Measurements from ENCODE around the gene ATXN1. TPM values are rescaled to one million over a fixed set of nuclear protein-coding genes. Genes with fewer than 3 reads are reported as not detected.

Gene ATXN1
- total RNA-seq, 1 donor from 2014 or later, result 69.1 TPM

DNA sequence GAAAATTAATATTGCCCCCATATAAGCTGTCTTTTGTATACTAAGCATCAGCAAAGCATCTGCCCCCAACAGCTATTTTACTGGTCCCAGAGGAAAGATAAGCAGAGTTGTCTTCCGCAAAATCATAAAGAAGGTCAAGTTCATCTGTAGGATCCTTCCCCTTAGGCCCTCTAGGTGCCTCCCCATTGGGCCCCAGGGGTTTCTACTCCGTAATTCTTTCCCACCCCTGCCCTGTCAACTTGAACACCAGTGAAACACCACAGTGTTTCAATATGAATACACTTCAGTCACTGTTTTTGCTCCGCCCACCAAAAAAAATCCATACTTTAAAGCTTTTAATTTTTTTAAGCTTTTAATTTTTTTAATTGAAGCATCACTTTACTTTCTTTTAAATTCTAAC lies 159.2 kb downstream of the ATXN1 start:
- H3K4me3 Mint-ChIP-seq (ENCODE audit: low read depth), result no peak overlapping the region
- H3K4me1 Mint-ChIP-seq (ENCODE audit: low read depth), result peaks cover 37% of the 10 kb centered on the region
- intact Hi-C loops (cut with micrococcal nuclease), result loop anchor here (2.0 to 5.0 kb wide), 5 partner anchors 35 to 280 kb away; no protein-coding TSS in a partner anchor
- H3K27me3 Mint-ChIP-seq (ENCODE audit: low read depth), result no peaks in the 10 kb centered on the region
- peak overlapping the region; percentile 74 for H3K27ac Mint-ChIP-seq
- H3K36me3 Mint-ChIP-seq (ENCODE audit: low read depth), result peaks cover 50% of the 10 kb centered on the region
- peak; percentile 13 for DNase-seq (ENCODE audit: low spot score)
- no peaks in the 10 kb centered on the region for H3K9me3 Mint-ChIP-seq

- intact Hi-C loops (cut with micrococcal nuclease), result loop anchor here (5.0 kb wide), 3 partner anchors 37 to 278 kb away; no protein-coding TSS in a partner anchor
- no peaks in the 10 kb centered on the region for H3K9me3 Mint-ChIP-seq
- no peak overlapping the region for H3K27ac Mint-ChIP-seq
- no peak overlapping the region for H3K4me3 Mint-ChIP-seq (ENCODE audit: low read depth)
- H3K27me3 Mint-ChIP-seq (ENCODE audit: low read depth), result no peaks in the 10 kb centered on the region
- H3K36me3 Mint-ChIP-seq (ENCODE audit: low read depth), result peaks cover 51% of the 10 kb centered on the region
- peaks cover 37% of the 10 kb centered on the region for H3K4me1 Mint-ChIP-seq (ENCODE audit: low read depth)
- no peak for DNase-seq (ENCODE audit: low spot score)
Observed at GRCh38 chr6:16600701-16601100, 160.6 kb downstream of the ATXN1 start.

- Mint-ChIP-seq H3K27ac (no peak overlapping the region), H3K4me3 (ENCODE audit: low read depth) (no peak overlapping the region), H3K4me1 (ENCODE audit: low read depth) (peaks cover 34% of the 10 kb centered on the region), H3K36me3 (ENCODE audit: low read depth) (peaks cover 45% of the 10 kb centered on the region), H3K9me3 (no peaks in the 10 kb centered on the region), H3K27me3 (ENCODE audit: low read depth) (no peaks in the 10 kb centered on the region)
- intact Hi-C loops (cut with micrococcal nuclease), result loop anchor here (5.0 kb wide), 3 partner anchors 37 to 278 kb away; no protein-coding TSS in a partner anchor
- no peak for DNase-seq (ENCODE audit: low spot score)
Observed at GRCh38 chr6:16600026-16600425, 161.2 kb downstream of the ATXN1 start.

- no peak overlapping the region for H3K4me3 Mint-ChIP-seq (ENCODE audit: low read depth)
- intact Hi-C loops (cut with micrococcal nuclease), result no loop called here
- no peaks in the 10 kb centered on the region for H3K27me3 Mint-ChIP-seq (ENCODE audit: low read depth)
- H3K9me3 Mint-ChIP-seq, result no peaks in the 10 kb centered on the region
- peaks cover 51% of the 10 kb centered on the region for H3K36me3 Mint-ChIP-seq (ENCODE audit: low read depth)
- DNase-seq (ENCODE audit: low spot score), result no peak
- H3K4me1 Mint-ChIP-seq (ENCODE audit: low read depth), result peaks cover 31% of the 10 kb centered on the region
- no peak overlapping the region for H3K27ac Mint-ChIP-seq
Observed at GRCh38 chr6:16596616-16597331, 164.5 kb downstream of the ATXN1 start.

DNA sequence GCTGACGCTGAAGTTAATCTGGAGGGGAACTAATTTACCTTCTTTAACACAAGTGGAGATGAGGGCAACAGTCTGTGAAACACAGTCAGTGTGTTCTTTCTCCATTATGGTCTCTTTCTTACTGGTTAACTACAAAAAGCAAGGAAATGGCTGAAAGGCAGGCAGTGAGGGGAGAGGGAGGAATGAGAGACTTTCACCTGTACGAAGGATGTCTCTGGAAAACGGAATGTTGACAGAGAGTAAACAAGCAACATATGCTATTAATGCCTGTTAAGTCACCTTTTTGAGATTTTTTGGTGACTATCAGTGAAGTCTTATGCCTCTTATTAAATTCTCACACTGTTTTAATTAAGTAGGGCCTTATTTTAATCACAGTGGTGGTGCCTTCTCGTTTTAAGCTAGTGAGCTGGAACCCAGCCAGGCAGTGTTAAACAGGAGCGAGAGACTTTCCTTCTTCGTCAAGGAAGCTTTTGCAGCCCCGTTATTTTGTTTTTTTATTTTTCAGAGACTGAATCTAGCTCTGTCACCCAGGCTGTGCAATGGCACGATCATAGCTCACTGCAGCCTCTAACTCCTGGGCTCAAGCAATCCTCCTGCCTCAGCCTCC lies 165.6 kb downstream of the ATXN1 start:
- Mint-ChIP-seq H3K4me3 (ENCODE audit: low read depth) (no peak overlapping the region), H3K9me3 (no peaks in the 10 kb centered on the region), H3K27me3 (ENCODE audit: low read depth) (no peaks in the 10 kb centered on the region), H3K4me1 (ENCODE audit: low read depth) (peaks cover 26% of the 10 kb centered on the region), H3K27ac (no peak overlapping the region), H3K36me3 (ENCODE audit: low read depth) (peaks cover 44% of the 10 kb centered on the region)
- no peak for DNase-seq (ENCODE audit: low spot score)
- intact Hi-C loops (cut with micrococcal nuclease), result no loop called here

DNA sequence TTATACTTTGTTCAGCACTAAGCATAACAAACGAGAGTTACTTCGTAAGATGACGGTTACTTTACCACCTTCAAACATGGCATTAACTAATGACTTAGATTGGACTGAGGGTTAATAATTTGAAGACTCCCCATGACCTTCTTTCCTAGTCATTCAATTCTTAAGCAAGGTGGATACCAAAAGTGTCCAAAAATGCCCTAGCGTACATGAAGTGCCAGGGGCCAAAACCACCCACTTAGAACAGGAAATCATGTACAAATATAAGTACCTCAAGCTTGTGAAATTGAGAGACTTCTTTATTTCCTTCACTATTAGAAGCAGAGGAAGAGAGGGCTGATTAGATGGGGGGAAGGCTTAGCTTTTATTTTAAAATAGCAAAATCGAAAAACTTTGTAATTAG lies 166.4 kb downstream of the ATXN1 start:
- Mint-ChIP-seq H3K4me1 (ENCODE audit: low read depth) (peaks cover 19% of the 10 kb centered on the region), H3K4me3 (ENCODE audit: low read depth) (no peak overlapping the region), H3K9me3 (no peaks in the 10 kb centered on the region), H3K36me3 (ENCODE audit: low read depth) (peaks cover 38% of the 10 kb centered on the region), H3K27me3 (ENCODE audit: low read depth) (no peaks in the 10 kb centered on the region), H3K27ac (no peak overlapping the region)
- intact Hi-C loops (cut with micrococcal nuclease), result loop anchor here (5.0 kb wide), 2 partner anchors 62 to 97 kb away; no protein-coding TSS in a partner anchor
- no peak for DNase-seq (ENCODE audit: low spot score)

GRCh38 chr6:16592223-16592911 lies 168.9 kb downstream of the ATXN1 start:
- Mint-ChIP-seq H3K9me3 (no peaks in the 10 kb centered on the region), H3K27ac (peak overlapping the region; percentile 51), H3K36me3 (ENCODE audit: low read depth) (peaks cover 45% of the 10 kb centered on the region), H3K4me1 (ENCODE audit: low read depth) (peaks cover 21% of the 10 kb centered on the region), H3K27me3 (ENCODE audit: low read depth) (no peaks in the 10 kb centered on the region), H3K4me3 (ENCODE audit: low read depth) (no peak overlapping the region)
- no peak for DNase-seq (ENCODE audit: low spot score)
- intact Hi-C loops (cut with micrococcal nuclease), result loop anchor here (5.0 kb wide), 2 partner anchors 65 to 100 kb away; no protein-coding TSS in a partner anchor

DNA sequence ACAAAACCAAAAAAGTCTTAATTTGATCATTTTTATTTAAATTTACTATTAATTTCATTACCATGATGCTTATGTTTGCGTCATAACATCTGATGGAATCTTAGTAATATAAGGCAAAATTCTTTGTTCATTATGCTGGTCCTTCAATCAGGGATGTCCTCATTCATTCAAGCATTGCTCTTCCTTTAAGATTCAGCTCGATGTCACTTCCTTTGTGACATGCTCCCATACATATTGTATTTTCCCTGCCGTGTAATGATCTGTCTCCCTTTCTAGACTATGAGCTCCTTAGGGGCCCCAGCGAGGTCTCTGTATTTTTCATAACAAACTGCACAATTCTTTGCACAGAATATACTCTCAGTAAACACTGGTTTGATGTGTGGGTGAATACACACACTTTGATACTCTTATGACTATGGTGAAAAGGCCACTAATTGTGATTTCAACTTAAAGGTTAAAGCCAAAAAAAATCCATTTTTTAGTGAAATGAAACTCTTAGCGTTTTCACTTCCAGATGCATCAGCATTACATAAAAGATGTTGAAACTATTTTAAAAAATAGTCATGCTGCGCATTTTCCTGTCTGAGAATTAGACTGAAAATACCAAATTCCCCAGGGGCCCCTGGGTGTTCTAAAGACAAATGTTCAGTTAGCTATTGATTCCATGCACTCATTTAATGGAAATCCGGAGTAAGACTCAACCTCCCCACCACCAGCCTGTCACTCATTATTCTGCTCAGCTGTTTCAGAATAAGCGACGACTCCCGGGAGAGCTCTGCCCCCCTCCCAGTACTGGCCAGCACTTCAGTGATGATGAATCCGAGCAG lies 169.7 kb downstream of the ATXN1 start:
- Mint-ChIP-seq H3K9me3 (no peaks in the 10 kb centered on the region), H3K4me1 (ENCODE audit: low read depth) (peaks cover 21% of the 10 kb centered on the region), H3K27ac (peak overlapping the region; percentile 61), H3K27me3 (ENCODE audit: low read depth) (no peaks in the 10 kb centered on the region), H3K4me3 (ENCODE audit: low read depth) (no peak overlapping the region), H3K36me3 (ENCODE audit: low read depth) (peaks cover 42% of the 10 kb centered on the region)
- intact Hi-C loops (cut with micrococcal nuclease), result loop anchor here (2.0 to 5.0 kb wide), 3 partner anchors 66 to 169 kb away; partner anchors contain the start of gene ATXN1
- no peak for DNase-seq (ENCODE audit: low spot score)

GRCh38 chr6:16585805-16586204 lies 175.5 kb downstream of the ATXN1 start:
- DNase-seq (ENCODE audit: low spot score), result no peak
- no peaks in the 10 kb centered on the region for H3K27me3 Mint-ChIP-seq (ENCODE audit: low read depth)
- no peaks in the 10 kb centered on the region for H3K9me3 Mint-ChIP-seq
- no peak overlapping the region for H3K27ac Mint-ChIP-seq
- peaks cover 61% of the 10 kb centered on the region for H3K36me3 Mint-ChIP-seq (ENCODE audit: low read depth)
- peaks cover 18% of the 10 kb centered on the region for H3K4me1 Mint-ChIP-seq (ENCODE audit: low read depth)
- intact Hi-C loops (cut with micrococcal nuclease), result no loop called here
- no peak overlapping the region for H3K4me3 Mint-ChIP-seq (ENCODE audit: low read depth)

DNA sequence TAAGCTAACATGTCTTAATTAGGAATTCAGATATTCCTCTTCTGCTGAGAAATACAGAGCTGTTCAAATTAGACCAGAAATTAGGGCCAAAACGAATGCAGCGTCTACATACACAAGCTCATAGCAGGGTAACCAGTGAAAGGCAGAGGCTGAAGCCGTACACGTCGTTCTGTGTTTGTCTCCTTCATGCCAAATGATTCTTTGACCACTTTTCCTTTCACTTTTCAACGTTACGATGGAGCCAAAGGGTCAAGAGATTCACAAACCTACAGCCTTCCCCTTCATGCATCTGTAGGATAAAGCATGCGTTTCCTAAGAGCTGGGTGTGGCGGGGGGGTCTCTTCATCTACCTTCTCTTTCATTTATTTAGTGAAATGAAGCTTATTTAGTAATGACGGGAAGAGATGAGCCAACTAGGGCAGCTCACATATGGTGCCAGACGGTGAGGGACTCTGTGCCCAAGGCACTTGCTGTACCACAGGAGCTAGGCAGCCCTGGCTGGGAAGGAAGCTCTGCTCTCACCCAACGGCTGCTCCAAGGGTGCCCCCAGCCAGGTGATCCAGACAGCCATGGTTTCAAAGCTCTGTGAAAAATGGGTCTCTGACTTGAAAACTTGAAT lies 178.0 kb downstream of the ATXN1 start:
- Mint-ChIP-seq H3K27ac (no peak overlapping the region), H3K4me1 (ENCODE audit: low read depth) (peaks cover 18% of the 10 kb centered on the region), H3K9me3 (no peaks in the 10 kb centered on the region), H3K27me3 (ENCODE audit: low read depth) (no peaks in the 10 kb centered on the region), H3K36me3 (ENCODE audit: low read depth) (peaks cover 71% of the 10 kb centered on the region), H3K4me3 (ENCODE audit: low read depth) (no peak overlapping the region)
- intact Hi-C loops (cut with micrococcal nuclease), result no loop called here
- DNase-seq (ENCODE audit: low spot score), result no peak

DNA sequence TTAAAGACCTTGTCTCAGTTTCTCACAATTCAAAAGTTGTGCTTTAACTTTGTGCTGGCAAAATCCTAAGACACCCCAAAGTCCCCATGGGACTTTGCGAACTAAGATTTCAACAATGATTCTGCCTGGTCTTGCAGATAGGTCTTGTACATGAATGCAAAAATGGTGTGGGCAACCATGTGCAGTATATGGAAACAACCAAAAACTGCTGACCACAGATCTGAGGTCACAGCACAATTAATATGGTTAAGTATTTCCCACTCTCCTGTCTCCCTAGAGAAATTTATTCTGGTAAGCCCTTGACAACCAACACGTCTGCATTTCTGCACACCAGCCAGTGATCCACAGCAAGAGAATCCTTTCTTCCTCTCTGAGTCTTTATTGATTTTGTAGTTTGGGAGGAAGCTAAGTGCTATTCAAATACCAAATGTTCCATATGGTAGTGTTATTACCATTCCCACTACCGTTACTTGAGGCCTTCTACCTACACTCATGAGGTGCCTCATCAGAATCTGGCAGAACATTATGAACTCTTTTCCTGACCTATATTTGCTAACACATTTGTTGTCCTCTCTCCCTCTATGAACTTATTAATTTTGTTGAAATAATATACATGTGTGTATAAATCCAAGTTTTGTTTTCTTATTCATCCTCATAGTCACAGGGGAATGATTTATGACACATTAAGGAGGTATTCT lies 178.7 kb downstream of the ATXN1 start:
- DNase-seq (ENCODE audit: low spot score), result no peak
- Mint-ChIP-seq H3K36me3 (ENCODE audit: low read depth) (peaks cover 69% of the 10 kb centered on the region), H3K27me3 (ENCODE audit: low read depth) (no peaks in the 10 kb centered on the region), H3K27ac (no peak overlapping the region), H3K9me3 (no peaks in the 10 kb centered on the region), H3K4me3 (ENCODE audit: low read depth) (no peak overlapping the region), H3K4me1 (ENCODE audit: low read depth) (peaks cover 17% of the 10 kb centered on the region)
- intact Hi-C loops (cut with micrococcal nuclease), result no loop called here

All from activated T-helper 2 cell treated with anti-CD3 and anti-CD28 coated beads, Interferon-gamma antibody, Interleukin-2, Interleukin-4, amounts not matched to agents 10 μg/mL and 5 μg/mL and 100 μg/mL, durations not matched to agents 14 hours and 24 hours and 36 hours (primary cell).